Occipital lobe (tissue), 2 donors: ENCODE data around the gene GOLM1. TPM values are rescaled to one million over a fixed set of nuclear protein-coding genes. Genes with fewer than 3 reads are reported as not detected.

Source experiments
- DNase-seq: peaks from one replicate; lab custom pipeline; 2025; lab: John Stamatoyannopoulos, UW
- total RNA-seq: library from RNA; depleted of rRNA; stranded (reverse); fragments of >200 nt; gene quantifications from one replicate; pipeline ENCODE4 v1.2.3, GENCODE V29; 2014

Gene GOLM1
- total RNA-seq, 1 donor from 2014 or later: 75.5 TPM

GRCh38 chr9:86046071-86046636, 53.2 kb downstream of the GOLM1 start:
- DNase-seq: no peak

- no peak for DNase-seq
These were observed 53.7 kb downstream of the GOLM1 start for GRCh38 chr9:86045654-86046053.

DNA sequence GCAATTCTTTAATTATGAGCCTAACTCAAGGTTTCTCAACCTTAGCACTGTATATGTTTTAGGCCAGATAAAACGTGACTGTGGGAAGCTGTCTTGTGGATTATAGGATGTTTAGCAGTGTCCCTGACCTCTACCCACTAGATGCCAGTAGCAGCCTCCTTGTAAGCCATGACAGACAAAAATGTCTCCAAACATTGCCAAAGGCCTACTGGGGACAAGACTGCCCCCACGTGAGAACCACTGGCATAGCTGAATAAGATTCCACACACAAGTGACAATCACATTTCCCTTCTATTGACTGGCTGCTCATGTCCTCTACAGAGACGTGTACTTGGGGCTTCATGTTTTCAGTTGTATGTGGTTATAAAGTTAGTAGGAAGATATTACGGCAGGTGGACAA, 55.4 kb downstream of the GOLM1 start:
- DNase-seq: no peak

DNA sequence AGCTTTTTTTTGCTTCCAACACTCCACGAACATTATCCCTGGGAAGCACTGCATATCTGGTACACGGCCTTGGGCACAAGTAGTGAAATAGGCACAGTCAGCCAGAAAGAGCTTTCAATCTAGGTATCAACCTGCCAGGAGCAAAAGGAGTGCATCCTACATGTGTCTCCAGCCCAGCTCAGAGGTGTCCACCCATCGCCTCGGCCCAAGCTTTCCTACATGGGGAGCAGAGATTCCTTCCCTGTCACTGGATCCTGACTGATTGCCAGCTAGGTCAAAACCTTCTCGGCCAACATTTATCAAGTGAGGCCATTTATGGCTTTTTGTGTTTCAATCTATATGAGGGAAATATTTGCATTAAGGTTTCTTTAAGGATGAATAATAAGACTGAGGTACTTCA, 55.8 kb downstream of the GOLM1 start:
- no peak for DNase-seq

GRCh38 chr9:86042199-86042978, 57.0 kb downstream of the GOLM1 start:
- DNase-seq: no peak

- DNase-seq: no peak
These were observed 58.0 kb downstream of the GOLM1 start for GRCh38 chr9:86041311-86041741.

DNA sequence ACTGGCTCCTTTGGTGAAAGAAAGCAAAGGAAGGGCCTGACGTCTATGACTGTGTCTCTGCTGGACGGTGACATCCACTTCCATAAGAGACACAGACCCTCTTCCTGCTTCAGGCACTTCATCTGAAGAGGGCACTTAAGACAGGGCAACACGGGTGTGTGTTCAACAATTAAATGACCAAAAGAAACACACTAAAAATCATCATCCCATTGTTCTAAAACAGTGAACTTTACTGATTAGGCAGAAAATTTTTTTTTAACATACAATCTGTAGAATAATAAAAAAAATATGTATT, 58.5 kb downstream of the GOLM1 start:
- DNase-seq: no peak

- DNase-seq: no peak
These were observed 59.1 kb downstream of the GOLM1 start for GRCh38 chr9:86039991-86040860.

DNA sequence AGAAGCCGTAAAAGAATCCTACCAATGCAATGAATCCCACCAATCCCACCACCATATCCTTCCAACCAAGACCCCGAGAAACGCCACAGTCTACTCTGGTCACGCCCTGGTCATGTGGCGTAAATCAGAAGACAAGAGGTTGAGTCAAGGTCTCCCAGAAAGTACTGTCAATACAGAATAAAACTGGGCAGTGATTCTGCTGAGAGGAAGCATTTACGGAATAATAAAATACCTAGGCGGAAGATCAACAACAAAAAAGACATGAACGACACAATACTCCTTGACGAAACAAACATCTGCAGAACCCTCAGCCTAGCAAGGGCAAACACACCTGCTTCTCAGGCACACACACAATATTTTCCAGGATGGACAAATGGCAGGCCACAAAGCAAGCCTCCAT, 62.8 kb downstream of the GOLM1 start:
- DNase-seq: no peak

DNA sequence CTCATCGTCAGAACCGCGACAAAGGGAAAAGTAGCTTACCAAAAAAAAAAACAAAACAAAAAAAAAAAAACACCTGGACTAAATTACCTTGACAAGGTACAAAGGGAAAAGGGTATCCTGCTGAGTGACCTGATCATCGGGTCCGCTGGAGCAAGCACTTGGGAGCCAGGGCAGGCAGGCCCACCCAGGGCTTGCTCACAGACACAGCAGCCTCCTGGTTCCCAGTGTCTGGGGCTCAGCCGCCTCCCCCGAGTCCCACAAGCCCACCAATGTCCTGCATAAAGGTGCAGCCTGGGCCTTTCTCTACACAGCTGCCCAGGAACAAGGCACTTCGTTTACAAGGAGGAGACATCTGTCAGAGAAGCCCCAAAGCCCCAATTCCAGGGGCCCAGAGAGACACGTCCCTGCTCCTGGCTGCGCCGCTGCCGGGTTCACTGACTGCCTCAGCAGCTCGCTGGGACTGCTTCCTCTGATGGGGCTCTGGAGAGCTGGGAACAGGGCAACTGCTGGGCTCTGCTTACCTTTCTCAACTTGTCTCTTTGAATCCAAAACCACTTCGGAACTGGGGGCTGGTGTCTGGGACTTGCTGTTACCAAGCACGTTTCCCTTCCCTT, 63.4 kb downstream of the GOLM1 start:
- no peak for DNase-seq

GRCh38 chr9:86034863-86035734, 64.3 kb downstream of the GOLM1 start:
- no peak for DNase-seq

DNA sequence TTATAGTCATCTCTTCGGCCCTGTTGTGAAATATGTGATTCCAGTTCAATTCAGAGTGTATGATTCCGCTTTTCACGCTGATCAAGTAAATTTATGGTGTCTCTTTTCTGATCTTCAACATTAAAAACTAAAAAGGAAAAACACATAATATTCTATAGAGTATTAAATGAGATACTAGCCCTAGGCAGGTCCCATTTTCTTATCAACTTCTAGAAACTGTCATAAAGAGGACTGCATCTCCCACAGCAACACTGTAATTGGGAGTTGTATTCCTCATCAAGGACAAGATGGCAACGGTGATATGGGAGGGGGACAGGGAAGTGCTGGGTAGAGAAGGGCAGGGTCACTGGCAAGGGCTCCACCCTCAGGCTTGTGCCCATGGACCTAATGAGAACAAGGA, 71.6 kb downstream of the GOLM1 start:
- DNase-seq: no peak

DNA sequence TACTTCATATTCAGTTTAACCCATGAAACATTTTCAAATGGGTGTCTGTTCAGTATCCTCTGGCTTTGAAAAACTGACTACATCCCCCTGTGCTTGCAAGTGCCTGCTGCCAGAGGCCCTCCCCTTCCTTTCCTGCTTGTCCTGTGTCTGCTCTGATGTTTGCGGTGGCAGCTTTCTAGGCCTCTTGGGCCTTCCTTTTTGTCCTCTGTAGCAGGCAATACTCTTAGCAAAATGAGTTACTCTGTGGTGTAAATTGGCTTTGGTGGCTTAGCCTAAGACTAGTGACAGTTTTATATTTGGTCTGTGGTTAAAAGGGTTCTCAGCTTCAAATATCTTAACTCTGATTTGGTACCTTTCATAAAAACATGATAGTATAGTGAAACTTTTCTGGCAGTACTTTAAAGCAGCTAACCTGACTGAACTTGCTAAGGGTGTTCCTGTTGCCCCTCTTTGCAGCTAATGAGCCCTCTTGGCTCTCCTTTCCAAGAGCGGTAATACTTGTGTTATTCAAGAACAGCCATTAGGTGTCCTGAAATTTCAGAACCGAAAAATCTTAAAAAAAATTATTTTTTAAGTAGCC, 76.6 kb downstream of the GOLM1 start:
- DNase-seq: no peak

GRCh38 chr9:86021166-86021565, 78.2 kb downstream of the GOLM1 start:
- no peak for DNase-seq

DNA sequence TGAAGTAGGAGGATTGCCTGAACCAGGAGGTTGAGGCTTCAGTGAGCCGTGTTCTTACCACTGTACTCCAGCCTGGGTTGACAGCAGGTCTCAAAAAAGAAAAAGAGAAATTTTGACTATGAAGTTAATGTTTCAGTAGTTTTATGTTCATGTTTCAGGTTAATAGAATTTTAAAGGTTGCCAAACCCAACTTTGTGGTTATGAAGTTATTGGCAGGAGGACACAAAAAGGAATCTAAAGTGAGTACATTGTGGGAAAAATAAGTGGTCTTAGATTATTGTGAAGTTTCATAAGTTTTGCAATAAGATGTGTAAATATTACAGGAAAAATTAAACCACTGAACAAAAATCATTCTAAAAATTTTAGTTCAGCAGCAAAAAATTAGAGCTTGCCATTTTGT, 78.6 kb downstream of the GOLM1 start:
- no peak for DNase-seq

DNA sequence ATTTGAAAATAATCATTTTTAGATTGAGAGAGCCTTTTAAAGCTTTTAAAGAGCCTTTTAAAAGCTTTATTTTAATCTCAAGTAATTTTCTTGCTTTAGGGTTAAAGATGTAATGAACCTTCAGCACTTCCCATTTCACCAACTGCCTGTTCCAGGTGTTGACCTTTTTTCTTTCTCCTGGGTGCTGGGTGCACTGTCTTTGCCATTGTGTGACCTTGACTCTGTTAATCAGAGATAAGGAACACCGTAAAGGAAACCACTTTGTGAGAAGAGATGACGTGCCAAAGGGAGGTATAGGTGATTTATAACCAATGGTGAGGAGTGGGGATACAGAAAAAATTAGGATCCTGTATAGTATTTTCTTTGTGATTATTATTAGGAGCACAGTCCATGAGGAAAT, 90.2 kb downstream of the GOLM1 start:
- DNase-seq: no peak

DNA sequence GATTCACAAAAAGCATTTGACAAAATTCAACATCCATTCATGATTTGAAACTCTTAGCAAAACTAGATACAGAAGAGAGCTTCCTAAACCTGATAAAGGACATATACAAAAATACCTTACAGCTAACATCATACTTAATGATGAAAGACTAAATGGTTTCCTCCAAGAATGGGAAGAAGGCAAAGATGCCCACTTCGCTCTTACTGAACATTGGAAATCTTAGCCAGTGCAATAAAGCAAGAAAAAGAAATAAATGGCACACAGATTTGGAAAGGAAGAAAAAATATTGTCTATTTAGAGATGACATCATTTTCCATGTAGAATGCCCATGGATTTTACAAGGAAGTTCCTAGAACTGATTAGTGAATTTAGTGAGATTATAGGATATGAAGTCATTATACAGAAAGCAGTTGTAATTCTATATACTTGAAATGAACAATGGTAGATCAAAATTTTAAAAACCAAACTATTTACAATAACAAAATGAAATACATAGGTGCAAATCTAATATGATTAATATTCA, 94.0 kb downstream of the GOLM1 start:
- no peak for DNase-seq

DNA sequence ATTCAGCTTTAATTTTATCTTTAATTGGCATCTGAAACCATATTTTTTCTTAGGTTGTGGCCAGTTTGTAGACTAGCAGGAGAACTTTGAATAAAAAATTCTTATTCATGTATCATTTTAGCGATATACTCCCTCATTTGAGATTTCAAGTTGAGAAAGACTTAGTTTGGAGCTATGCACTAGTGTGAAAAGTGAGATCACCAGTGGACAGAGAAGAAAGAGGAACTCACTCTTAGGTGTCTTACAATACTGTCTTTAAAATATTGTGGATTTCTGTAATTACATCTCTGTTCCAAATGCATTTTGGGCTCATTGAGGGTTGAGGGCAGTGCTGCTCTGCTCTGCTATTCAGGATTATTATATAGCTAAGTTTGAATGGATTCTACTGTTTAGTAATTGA, 103.8 kb downstream of the GOLM1 start:
- DNase-seq: no peak

- DNase-seq: no peak
These were observed 104.3 kb downstream of the GOLM1 start for GRCh38 chr9:85995097-85995496.

GRCh38 chr9:85994191-85994590, 105.2 kb downstream of the GOLM1 start:
- no peak for DNase-seq

GRCh38 chr9:85987236-85987635, 112.1 kb downstream of the GOLM1 start:
- DNase-seq: no peak
